IMR-90 (cell line): Measurements from ENCODE around the gene QSOX2. TPM values are rescaled to one million over a fixed set of nuclear protein-coding genes. Genes with fewer than 3 reads are reported as not detected.

ENCODE experiments used
- ATAC-seq: fragments of 200-7000 bp; cut with Tn5 transposase; 2 replicates; pipeline ENCODE4 v1.9.1; 2020; ENCODE audit warnings: low read depth, mild to moderate bottlenecking, moderate library complexity
- BruUV-seq: library from RNA; stranded (reverse); fragments of 400-500 nt; replicated peaks from 2 replicates; lab custom pipeline; 2021; lab: Mats Ljungman, UMichigan
- CTCF ChIA-PET: fragments of 300-600 bp; formaldehyde crosslinking; extraction: SDS; loops from one replicate; lab custom pipeline; 2021; ENCODE audit warnings: antibody characterized with exemption; lab: Yijun Ruan, JAX
- POLR2A ChIA-PET: fragments of 300-600 bp; sonication (Branson Sonifier 250); formaldehyde crosslinking; loops from one replicate; lab custom pipeline; 2022; ENCODE audit warnings: antibody characterized with exemption; ENCODE audit not compliant: unreplicated experiment; lab: Charles Lee
- DNase-seq: peaks from one replicate; pipeline ENCODE4 v3.0.0; 2013
- H2AFZ ChIP-seq: replicated peaks from 2 replicates; pipeline ENCODE3; 2013; ENCODE audit warnings: low read length, mild to moderate bottlenecking; ENCODE audit not compliant: poor library complexity
- H2AK5ac ChIP-seq: 2 replicates; pipeline ENCODE4 v1.6.1; 2013; ENCODE audit warnings: low read depth, low read length, inconsistent platforms
- H2AK9ac ChIP-seq: replicated peaks from 2 replicates; pipeline ENCODE3; 2013; ENCODE audit warnings: mild to moderate bottlenecking, low read depth, low read length, moderate library complexity; ENCODE audit not compliant: poor library complexity
- H2BK120ac ChIP-seq: 2 replicates; pipeline ENCODE4 v1.6.1; 2013; ENCODE audit warnings: low read depth, low read length, inconsistent platforms
- H2BK15ac ChIP-seq: 3 replicates; pipeline ENCODE4 v1.6.1; 2013; ENCODE audit warnings: low read depth, low read length, inconsistent platforms
- H2BK20ac ChIP-seq: 2 replicates; pipeline ENCODE4 v1.6.1; 2013; ENCODE audit warnings: low read depth, mild to moderate bottlenecking, inconsistent platforms, low read length, moderate library complexity
- H2BK5ac ChIP-seq: 2 replicates; pipeline ENCODE4 v1.6.1; 2013; ENCODE audit warnings: mild to moderate bottlenecking, low read depth, low read length, inconsistent platforms; ENCODE audit not compliant: poor library complexity, severe bottlenecking
- H3K14ac ChIP-seq: replicated peaks from 2 replicates; pipeline ENCODE4 v1.6.1; 2013; ENCODE audit warnings: low read depth, low read length, inconsistent platforms
- H3K18ac ChIP-seq: 2 replicates; pipeline ENCODE4 v1.6.1; 2013; ENCODE audit warnings: low read depth, low read length, control low read depth
- H3K23ac ChIP-seq: 2 replicates; pipeline ENCODE4 v1.6.1; 2013; ENCODE audit warnings: low read depth, low read length, inconsistent platforms
- H3K27ac ChIP-seq: 2 replicates; pipeline ENCODE4 v1.5.1; 2013; ENCODE audit warnings: mild to moderate bottlenecking, control low read depth, low read length; ENCODE audit not compliant: insufficient read depth
- H3K27me3 ChIP-seq: 2 replicates; pipeline ENCODE4 v1.6.1; 2013; ENCODE audit warnings: low read length; ENCODE audit not compliant: control insufficient read depth, insufficient read depth
- H3K36me3 ChIP-seq: 2 replicates; pipeline ENCODE4 v1.6.1; 2013; ENCODE audit warnings: low read length, mixed read lengths; ENCODE audit not compliant: control insufficient read depth, insufficient read depth
- H3K4ac ChIP-seq: 2 replicates; pipeline ENCODE4 v1.6.1; 2013; ENCODE audit warnings: low read depth, low read length, inconsistent platforms
- H3K4me1 ChIP-seq: 2 replicates; pipeline ENCODE4 v1.6.1; 2013; ENCODE audit warnings: low read length, mixed read lengths; ENCODE audit not compliant: control insufficient read depth, insufficient read depth
- H3K4me2 ChIP-seq: 2 replicates; pipeline ENCODE4 v1.6.1; 2013; ENCODE audit warnings: low read depth, mild to moderate bottlenecking, control low read depth, low read length, moderate library complexity
- H3K4me3 ChIP-seq: 2 replicates; pipeline ENCODE4 v1.5.1; 2013; ENCODE audit warnings: low read depth, mild to moderate bottlenecking, control low read depth, low read length, moderate library complexity; ENCODE audit not compliant: insufficient read depth
- H3K56ac ChIP-seq: 2 replicates; pipeline ENCODE4 v1.6.1; 2013; ENCODE audit warnings: low read length, inconsistent platforms; ENCODE audit not compliant: insufficient read depth; ENCODE audit errors: extremely low read depth
- H3K79me1 ChIP-seq, 2 experiments: 2 replicates each; pipeline ENCODE4 v1.6.1; 2013; ENCODE audit warnings: low read length in 2 of 2, inconsistent platforms in 1 of 2, low read depth in 1 of 2
- H3K9ac ChIP-seq: 2 replicates; pipeline ENCODE4 v1.6.1; 2013; ENCODE audit warnings: low read depth, low read length, control low read depth
- H3K9me1 ChIP-seq: 2 replicates; pipeline ENCODE4 v1.6.1; 2013; ENCODE audit warnings: low read length, inconsistent platforms; ENCODE audit not compliant: insufficient read depth
- H3K9me3 ChIP-seq: 2 replicates; pipeline ENCODE4 v1.6.1; 2013; ENCODE audit warnings: low read length; ENCODE audit not compliant: control insufficient read depth, insufficient read depth
- H4K20me1 ChIP-seq: 2 replicates; pipeline ENCODE4 v1.6.1; 2013; ENCODE audit warnings: low read length, inconsistent platforms; ENCODE audit not compliant: insufficient read depth
- H4K5ac ChIP-seq: 2 replicates; pipeline ENCODE4 v1.6.1; 2013; ENCODE audit warnings: mild to moderate bottlenecking, low read depth, low read length, control low read depth
- H4K8ac ChIP-seq, 2 experiments: 2 replicates each; pipeline ENCODE4 v1.6.1; 2013; ENCODE audit warnings: low read depth in 2 of 2, low read length in 2 of 2, control low read depth in 1 of 2, inconsistent platforms in 1 of 2
- H4K91ac ChIP-seq: 2 replicates; pipeline ENCODE4 v1.6.1; 2013; ENCODE audit warnings: low read depth, low read length, inconsistent platforms; ENCODE audit not compliant: insufficient read depth
- CEBPB ChIP-seq: IDR thresholded peaks from 2 replicates; pipeline ENCODE4 v1.6.1; 2012; ENCODE audit warnings: low read depth, low read length, improper control_type of control experiment
- NFE2L2 ChIP-seq: fragments of 150-350 bp; IDR thresholded peaks from 2 replicates; pipeline ENCODE4 v1.6.1; 2016; ENCODE audit warnings: low read depth, mild to moderate bottlenecking, low read length
- SMC3 ChIP-seq: fragments of 150-350 bp; IDR thresholded peaks from 2 replicates; pipeline ENCODE4 v1.6.1; 2016; ENCODE audit warnings: low read depth, mild to moderate bottlenecking, antibody characterized with exemption, low read length, moderate library complexity
- WGBS, 2 experiments: methylation state at CpG; one replicate each; pipeline versions ENCODE4 v1.1.5 to v1.1.7; 2013; ENCODE audit warnings: missing lambda C conversion rate in 2 of 2; ENCODE audit not compliant: insufficient read length in 1 of 2; ENCODE audit errors: extremely low coverage in 2 of 2; 5-methylcytosine and 5-hydroxymethylcytosine counted together
- dilution Hi-C: fragments of 300-500 bp; cut with HindIII; formaldehyde crosslinking; loops from one replicate; pipeline ENCODE4 v1.14.3; 2018; ENCODE audit warnings: low sequenced_read_pairs; ENCODE audit not compliant: unreplicated experiment
- in situ Hi-C: fragments of 300-500 bp; cut with MboI; formaldehyde crosslinking; loops from 3 replicates; pipeline ENCODE4 v1.14.3; 2019; ENCODE audit warnings: low sequenced_read_pairs, inconsistent platforms, mixed read lengths
- intact Hi-C: fragments of 100-400 bp; cut with micrococcal nuclease; formaldehyde crosslinking; loops from 2 replicates; pipeline ENCODE4 v1.10.0; 2022
- polyA plus RNA-seq, 3 experiments: library from polyadenylated mRNA; depleted of rRNA; stranded (reverse); fragments of >200 nt; gene quantifications; 2 replicates each; pipeline ENCODE4 v1.2.3, GENCODE V29; 2012; ENCODE audit warnings: low replicate concordance in 1 of 3
- total RNA-seq: library from RNA; depleted of rRNA; stranded (reverse); fragments of >200 nt; gene quantifications from 2 replicates; pipeline ENCODE4 v1.2.3, GENCODE V29; 2012

Gene QSOX2
- total and polyA plus RNA-seq, 2 of the 4 experiments (the other 2 are of a cell fraction) = 5.9 to 12.9 TPM

DNA sequence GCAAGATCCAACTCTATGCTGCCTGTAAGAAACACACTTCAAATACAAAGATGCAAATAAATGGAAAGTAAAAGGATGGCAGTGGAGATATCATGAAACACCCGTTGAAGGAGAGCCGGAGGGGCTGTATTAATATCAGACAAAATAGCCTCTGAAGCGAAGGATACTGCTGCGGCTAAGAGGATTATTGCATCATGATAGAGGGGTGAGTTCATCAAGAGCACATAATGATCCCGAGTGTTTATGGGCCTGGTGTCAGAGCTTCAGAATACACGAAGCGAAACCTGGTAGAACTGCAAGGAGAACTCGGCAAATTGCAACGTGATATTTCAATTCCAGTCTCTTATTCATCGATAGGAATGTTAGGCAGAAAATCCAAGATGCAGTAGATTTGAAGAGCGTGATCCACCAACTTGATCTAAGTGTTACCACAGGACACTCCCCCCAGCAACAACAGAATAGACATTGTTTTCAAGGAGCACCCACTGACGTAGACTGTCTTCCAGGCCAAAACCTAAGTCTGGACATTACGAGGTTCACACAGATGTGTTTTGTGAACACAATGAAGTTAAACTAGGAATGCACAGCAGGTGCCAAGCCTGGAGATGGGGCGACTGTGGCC, 27.7 kb upstream of the QSOX2 start:
- WGBS, 2 experiments = 50% methylated on average over 5 of the region's 14 CpGs; no CpG with 5 or more reads in 1 of the 2 experiments
- H3K27me3 ChIP-seq = peaks cover 54% of the 10 kb centered on the region
- BruUV-seq = no TSS peak
- no peak overlapping the region for H3K23ac ChIP-seq
- H3K56ac ChIP-seq = no peak overlapping the region
- no peak overlapping the region for H3K18ac ChIP-seq
- no peak overlapping the region for H4K8ac ChIP-seq
- TF ChIP-seq CEBPB (peak; percentile 74), NFE2L2 (no peak), SMC3 (no peak)
- H2BK120ac ChIP-seq = no peak overlapping the region
- no peaks in the 10 kb centered on the region for H3K79me1 ChIP-seq
- no peak overlapping the region for H4K91ac ChIP-seq
- ChIA-PET POLR2A (no interaction called here), CTCF (no interaction called here)
- H2BK15ac ChIP-seq = no peak overlapping the region
- no peak overlapping the region for H3K9ac ChIP-seq
- in situ Hi-C loops (loop anchor here (10.0 kb wide), 1 partner anchor 109 kb away; no protein-coding TSS in a partner anchor), dilution Hi-C loops (no loop called here), intact Hi-C loops (no loop called here)
- DNase-seq (peak; percentile 13), ATAC-seq (no peak; the same call in 1 of the 2 replicates)
- H4K20me1 ChIP-seq = no peaks in the 10 kb centered on the region
- H2AFZ ChIP-seq = no peak overlapping the region
- H3K14ac ChIP-seq = no peak overlapping the region
- no peaks in the 10 kb centered on the region for H3K4me1 ChIP-seq
- H2AK5ac ChIP-seq = no peak overlapping the region
- H3K36me3 ChIP-seq = no peaks in the 10 kb centered on the region
- H3K4ac ChIP-seq = no peak overlapping the region
- H4K5ac ChIP-seq = no peak overlapping the region
- H3K27ac ChIP-seq = no peak overlapping the region
- H2AK9ac ChIP-seq = no peak overlapping the region
- H3K4me2 ChIP-seq = no peak overlapping the region
- H3K9me3 ChIP-seq = no peaks in the 10 kb centered on the region
- H2BK5ac ChIP-seq = no peak overlapping the region
- no peak overlapping the region for H2BK20ac ChIP-seq
- H3K4me3 ChIP-seq = no peak overlapping the region
- H3K9me1 ChIP-seq = no peaks in the 10 kb centered on the region
